ENCODE measurements around the gene RERE.

RERE gene

DNA sequence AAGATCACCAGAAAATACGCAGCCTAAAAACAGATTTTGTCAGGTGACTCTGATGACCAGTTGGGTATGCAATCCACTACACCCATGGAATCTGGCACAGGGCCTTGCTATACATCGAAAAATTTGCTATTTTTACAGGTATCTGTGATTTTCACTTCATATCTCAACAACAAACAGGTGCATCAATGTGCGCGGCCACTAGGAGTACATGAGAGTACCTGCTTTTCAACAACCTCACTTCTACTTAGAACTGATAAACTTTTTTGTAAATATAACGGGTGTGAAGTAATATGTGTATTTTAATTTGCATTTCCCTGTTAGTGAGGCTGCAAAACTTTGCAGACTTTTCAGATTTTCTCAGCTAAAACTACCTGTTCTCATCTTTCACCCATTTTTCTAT is 418.8 kb downstream of the RERE start:
- no peak for DNase-seq (ENCODE audit: extremely low spot score)
- CTCF ChIA-PET = interaction anchor here (0.8 kb wide), 1 partner anchor 11 kb away, joined by 3 read pairs; no protein-coding TSS in a partner anchor
- TF ChIP-seq PKNOX1 (IDR thresholded peaks at IDR 0.05) = no peak
- TF ChIP-seq HDGF (IDR thresholded peaks at IDR 0.05; ENCODE audit: borderline replicate concordance) = no peak
- no peak for TF ChIP-seq LEF1 (IDR thresholded peaks at IDR 0.05; ENCODE audit: borderline replicate concordance)
- TF ChIP-seq FOXA1 (IDR thresholded peaks at IDR 0.05) = no peak
- no peak for TF ChIP-seq CTBP1 (IDR thresholded peaks at IDR 0.05; ENCODE audit: borderline replicate concordance)
- TF ChIP-seq FOXM1 (IDR thresholded peaks at IDR 0.05; ENCODE audit: borderline replicate concordance) = no peak
- no peak for TF ChIP-seq ZNF384 (IDR thresholded peaks at IDR 0.05)
- TF ChIP-seq L3MBTL2 (conservative IDR thresholded peaks at IDR 0.05) = no peak
- TF ChIP-seq NFRKB (IDR thresholded peaks at IDR 0.05) = no peak
- no peak for TF ChIP-seq ELF4 (IDR thresholded peaks at IDR 0.05)
- TF ChIP-seq ARNT (IDR thresholded peaks at IDR 0.05) = no peak
- TF ChIP-seq FOXK2 (IDR thresholded peaks at IDR 0.05) = no peak
- no peak for TF ChIP-seq SP1 (IDR thresholded peaks at IDR 0.05)
- TF ChIP-seq SUZ12 (IDR thresholded peaks at IDR 0.05) = no peak
- POLR2A ChIA-PET = no interaction called here

- no peak for TF ChIP-seq ELF4 (IDR thresholded peaks at IDR 0.05)
- TF ChIP-seq ZNF384 (IDR thresholded peaks at IDR 0.05) = no peak
- TF ChIP-seq BHLHE40 (IDR thresholded peaks at IDR 0.05; ENCODE audit: borderline replicate concordance) = no peak
- no peak for TF ChIP-seq PKNOX1 (IDR thresholded peaks at IDR 0.05)
- no peak for TF ChIP-seq FOXA1 (IDR thresholded peaks at IDR 0.05)
- TF ChIP-seq SP1 (IDR thresholded peaks at IDR 0.05) = no peak
- no peak for TF ChIP-seq FOXM1 (IDR thresholded peaks at IDR 0.05; ENCODE audit: borderline replicate concordance)
- POLR2A ChIA-PET = no interaction called here
- CTCF ChIA-PET = interaction anchor here (0.8 kb wide), 1 partner anchor 11 kb away, joined by 3 read pairs; no protein-coding TSS in a partner anchor
- no peak for DNase-seq (ENCODE audit: extremely low spot score)
These were observed 419.4 kb downstream of the RERE start for GRCh38 chr1:8398086-8398485.

GRCh38 chr1:8397511-8397910 is 419.9 kb downstream of the RERE start:
- TF ChIP-seq NFRKB (IDR thresholded peaks at IDR 0.05) (no peak), L3MBTL2 (conservative IDR thresholded peaks at IDR 0.05) (no peak), SP1 (IDR thresholded peaks at IDR 0.05) (no peak), PKNOX1 (IDR thresholded peaks at IDR 0.05) (no peak), ARNT (IDR thresholded peaks at IDR 0.05) (no peak), FOXK2 (IDR thresholded peaks at IDR 0.05) (no peak), ELF4 (IDR thresholded peaks at IDR 0.05) (no peak), TARDBP (IDR thresholded peaks at IDR 0.05) (no peak), LEF1 (IDR thresholded peaks at IDR 0.05; ENCODE audit: borderline replicate concordance) (no peak)
- ChIA-PET POLR2A (no interaction called here), CTCF (interaction anchor here (0.8 kb wide), 1 partner anchor 10 kb away, joined by 3 read pairs; no protein-coding TSS in a partner anchor)
- DNase-seq (ENCODE audit: extremely low spot score) = no peak

GRCh38 chr1:8396786-8397406 is 420.5 kb downstream of the RERE start:
- ChIA-PET POLR2A (no interaction called here), CTCF (interaction anchor here (0.9 kb wide), 1 partner anchor 310 kb away, joined by 3 read pairs; no protein-coding TSS in a partner anchor)
- no peak for DNase-seq (ENCODE audit: extremely low spot score)
- no peak for TF ChIP-seq CTBP1 (IDR thresholded peaks at IDR 0.05; ENCODE audit: borderline replicate concordance)
- TF ChIP-seq FOXM1 (IDR thresholded peaks at IDR 0.05; ENCODE audit: borderline replicate concordance) = no peak

GRCh38 chr1:8396083-8396785 is 421.2 kb downstream of the RERE start:
- TF ChIP-seq PKNOX1 (IDR thresholded peaks at IDR 0.05) (peak; percentile 25; the same call in 1 of the 2 replicates), LEF1 (IDR thresholded peaks at IDR 0.05; ENCODE audit: borderline replicate concordance) (no peak), SUZ12 (IDR thresholded peaks at IDR 0.05) (no peak)

DNA sequence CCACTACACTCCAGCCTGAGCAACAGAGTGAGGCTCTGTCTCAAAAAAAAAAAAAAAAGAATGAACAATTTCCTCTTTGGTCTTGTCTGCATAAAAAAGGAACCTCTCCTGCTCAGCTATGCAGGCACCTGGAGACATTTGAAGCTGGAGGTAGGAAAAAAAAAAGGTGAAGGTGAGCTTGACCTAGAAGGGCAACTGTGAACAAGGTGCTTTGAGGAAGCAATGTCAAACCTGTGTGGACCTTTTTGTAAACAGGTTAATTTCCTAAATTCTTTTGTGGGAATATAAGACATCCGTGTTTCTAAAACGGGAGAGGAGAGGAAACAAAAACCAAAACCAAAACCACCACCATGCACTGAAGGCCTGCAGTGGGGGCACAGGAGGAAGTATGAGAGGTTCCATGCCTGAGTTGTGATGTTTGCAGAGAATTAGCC is 422.0 kb downstream of the RERE start:
- ChIA-PET CTCF (no interaction called here), POLR2A (no interaction called here)
- DNase-seq (ENCODE audit: extremely low spot score) = no peak
- TF ChIP-seq ZNF384 (IDR thresholded peaks at IDR 0.05) (no peak), BHLHE40 (IDR thresholded peaks at IDR 0.05; ENCODE audit: borderline replicate concordance) (no peak), LEF1 (IDR thresholded peaks at IDR 0.05; ENCODE audit: borderline replicate concordance) (no peak)

More at GRCh38 chr1:8396083-8396785, 421.2 kb downstream of the RERE start:
- DNase-seq (ENCODE audit: extremely low spot score) = no peak
- POLR2A ChIA-PET = no interaction called here
- CTCF ChIA-PET = interaction anchor here (0.9 kb wide), 1 partner anchor 311 kb away, joined by 3 read pairs; no protein-coding TSS in a partner anchor
